HG03442 (cell line): ENCODE measurements around the gene INPP5D.

Source experiments
- ATAC-seq: cut with Tn5 transposase; IDR thresholded peaks from one replicate; pipeline ENCODE4 v1.9.1; 2021; ENCODE audit warnings: mild to moderate bottlenecking, moderate library complexity; ENCODE audit not compliant: unreplicated experiment

The INPP5D gene

DNA sequence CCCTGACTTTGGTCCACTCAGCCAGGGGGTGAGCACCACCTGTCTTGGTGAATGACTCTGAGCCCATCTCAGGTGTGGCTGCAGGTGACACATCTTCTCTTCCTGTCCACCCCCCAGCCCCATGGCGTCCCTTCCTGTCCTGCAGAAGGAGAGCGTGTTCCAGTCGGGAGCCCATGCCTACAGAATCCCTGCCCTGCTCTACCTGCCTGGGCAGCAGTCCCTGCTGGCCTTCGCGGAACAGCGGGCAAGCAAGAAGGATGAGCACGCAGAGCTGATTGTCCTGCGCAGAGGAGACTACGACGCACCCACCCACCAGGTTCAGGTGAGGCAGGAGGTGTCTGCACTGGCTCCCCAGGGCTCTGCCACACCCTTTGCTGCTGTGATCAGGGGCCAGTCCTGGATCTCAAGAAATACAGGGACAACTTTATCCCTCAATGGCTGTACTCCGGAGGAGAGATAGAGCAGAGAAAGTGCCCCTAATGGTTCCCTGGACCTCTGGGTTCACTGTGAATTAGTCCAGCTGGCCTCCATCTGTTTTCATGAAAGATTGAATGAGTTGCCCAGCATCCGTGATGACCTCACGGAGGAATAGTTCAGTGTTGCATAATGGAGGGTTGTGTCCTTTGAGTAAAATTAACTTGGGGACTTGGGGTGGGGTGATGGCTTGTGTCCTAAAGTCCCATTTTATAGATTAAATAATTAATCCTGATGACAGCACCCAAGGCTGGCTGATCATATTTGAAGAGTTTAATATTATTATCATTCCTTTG is 27.4 kb upstream of the INPP5D start, which contains the start of gene NEU2:
Gene NEU2 (plus strand): TSS at position 122 of the 770 bp plus-strand sequence. CDS start 0 bp downstream, at position 122.
- ATAC-seq: no peak

DNA sequence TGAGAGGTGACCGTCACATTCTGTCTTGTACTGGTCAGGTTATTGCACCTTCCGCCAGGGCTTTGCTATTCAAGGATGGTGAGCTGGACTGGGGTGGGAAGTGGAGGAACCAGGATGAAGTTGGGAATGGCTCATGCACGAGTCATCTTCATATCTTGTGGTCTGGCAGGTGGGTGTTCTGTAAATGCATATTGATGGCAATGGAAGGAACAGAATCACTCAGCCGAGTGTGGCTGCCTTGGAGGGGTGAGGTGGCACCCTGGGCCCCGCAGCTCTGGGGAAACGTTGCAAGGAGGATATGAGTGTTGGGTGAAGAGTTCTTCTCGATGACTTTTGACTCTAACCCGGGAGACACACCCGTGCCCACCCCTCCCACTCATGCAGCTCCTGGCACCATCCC is 26.5 kb upstream of the INPP5D start:
- ATAC-seq: no peak

DNA sequence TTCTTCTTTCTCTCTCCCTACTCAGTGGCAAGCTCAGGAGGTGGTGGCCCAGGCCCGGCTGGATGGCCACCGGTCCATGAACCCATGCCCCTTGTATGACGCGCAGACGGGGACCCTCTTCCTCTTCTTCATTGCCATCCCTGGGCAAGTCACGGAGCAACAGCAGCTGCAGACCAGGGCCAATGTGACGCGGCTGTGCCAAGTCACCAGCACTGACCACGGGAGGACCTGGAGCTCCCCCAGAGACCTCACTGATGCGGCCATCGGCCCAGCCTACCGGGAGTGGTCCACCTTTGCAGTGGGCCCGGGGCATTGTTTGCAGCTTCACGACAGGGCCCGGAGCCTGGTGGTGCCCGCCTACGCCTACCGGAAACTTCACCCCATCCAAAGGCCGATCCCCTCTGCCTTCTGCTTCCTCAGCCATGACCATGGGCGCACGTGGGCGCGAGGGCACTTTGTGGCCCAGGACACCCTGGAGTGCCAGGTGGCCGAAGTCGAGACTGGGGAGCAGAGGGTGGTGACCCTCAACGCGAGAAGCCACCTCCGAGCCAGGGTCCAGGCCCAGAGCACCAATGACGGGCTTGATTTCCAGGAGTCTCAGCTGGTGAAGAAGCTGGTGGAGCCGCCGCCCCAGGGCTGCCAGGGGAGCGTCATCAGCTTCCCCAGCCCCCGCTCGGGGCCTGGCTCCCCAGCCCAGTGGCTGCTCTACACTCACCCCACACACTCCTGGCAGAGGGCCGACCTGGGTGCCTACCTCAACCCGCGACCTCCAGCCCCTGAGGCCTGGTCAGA is 25.9 kb upstream of the INPP5D start:
- no peak for ATAC-seq

DNA sequence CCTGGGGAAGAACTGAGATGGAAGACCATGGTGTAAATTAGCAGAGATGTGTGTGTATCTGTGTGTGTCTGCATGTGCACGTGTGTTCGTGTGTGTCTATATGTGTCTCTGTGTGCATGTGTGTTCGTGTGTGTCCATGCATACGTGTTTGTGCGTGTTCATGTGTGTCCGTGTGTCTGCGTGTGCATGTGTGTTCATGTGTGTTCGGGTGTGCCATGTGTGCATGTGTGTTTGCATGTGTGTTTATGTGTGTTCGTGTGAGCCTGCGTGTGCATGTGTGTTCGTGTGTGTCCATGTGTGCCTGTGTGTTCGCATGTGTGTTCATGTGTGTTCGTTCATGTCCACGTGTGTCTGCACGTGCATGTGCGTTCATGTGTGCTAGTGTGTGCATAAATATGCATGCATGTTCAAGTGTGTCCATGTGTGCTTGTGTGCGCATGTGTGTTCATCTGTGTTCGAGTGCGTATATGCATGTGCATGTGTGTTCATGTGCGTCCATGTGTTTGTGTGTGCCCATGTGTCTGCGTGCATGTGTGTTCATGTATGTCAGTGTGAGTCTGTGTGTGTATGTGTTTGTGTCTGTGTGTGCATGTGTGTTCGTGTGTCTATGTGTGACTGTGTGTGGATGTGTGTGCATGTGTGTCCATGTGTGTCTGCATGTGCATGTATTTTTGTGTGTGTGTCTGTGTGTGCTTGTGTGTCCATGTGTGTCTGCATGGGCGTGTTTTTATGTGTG is 24.5 kb upstream of the INPP5D start:
- no peak for ATAC-seq

DNA sequence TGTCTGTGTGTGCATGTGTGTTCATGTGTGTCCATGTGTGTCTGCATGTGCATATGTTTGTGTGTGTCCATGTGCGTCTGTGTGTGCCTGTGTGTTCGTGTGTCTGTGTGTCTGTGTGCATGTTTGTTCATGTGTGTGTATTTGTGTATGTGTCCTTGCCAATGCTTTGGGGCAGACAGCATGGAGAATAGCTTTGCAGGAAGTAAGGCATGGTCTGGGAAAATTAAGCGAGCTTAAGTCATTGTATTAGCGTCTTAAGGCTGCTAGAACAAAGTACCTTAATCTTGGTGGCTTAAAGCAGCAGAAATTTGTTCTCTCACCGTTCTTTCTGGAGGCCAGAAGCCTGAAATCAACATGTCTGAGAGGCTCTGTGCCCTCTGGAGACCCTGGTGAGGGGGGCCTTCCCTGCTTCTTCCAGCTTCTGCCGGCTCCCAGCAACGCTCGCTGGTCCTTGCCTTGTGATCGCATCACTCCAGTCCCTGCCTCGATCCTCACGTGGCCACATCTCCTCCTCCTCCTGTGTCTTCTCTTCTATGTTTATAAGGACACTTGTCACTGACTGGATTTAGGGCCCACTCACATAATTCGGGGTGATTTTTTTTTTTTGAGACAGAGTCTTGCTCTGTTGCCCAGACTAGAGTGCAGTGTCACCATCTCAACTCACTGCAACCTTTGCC is 23.8 kb upstream of the INPP5D start:
- no peak for ATAC-seq

DNA sequence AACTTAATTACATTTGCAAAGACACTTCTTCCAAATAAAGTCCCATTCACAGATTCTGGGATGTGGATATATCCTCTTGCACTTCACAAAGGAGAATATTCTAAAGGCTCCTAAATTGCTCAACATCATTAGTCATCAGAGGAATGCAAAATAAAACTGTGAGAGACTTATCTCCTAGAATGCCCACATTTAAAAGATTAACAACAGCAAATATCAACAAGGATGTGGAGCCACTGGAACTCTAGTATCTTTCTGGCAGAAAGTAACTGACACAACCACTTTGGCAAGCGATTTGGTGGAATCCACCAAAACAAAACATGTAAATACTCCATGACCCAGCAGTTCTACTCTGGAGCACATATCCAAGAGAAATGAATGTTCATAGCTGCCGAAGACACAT is 23.1 kb upstream of the INPP5D start:
- ATAC-seq: no peak

DNA sequence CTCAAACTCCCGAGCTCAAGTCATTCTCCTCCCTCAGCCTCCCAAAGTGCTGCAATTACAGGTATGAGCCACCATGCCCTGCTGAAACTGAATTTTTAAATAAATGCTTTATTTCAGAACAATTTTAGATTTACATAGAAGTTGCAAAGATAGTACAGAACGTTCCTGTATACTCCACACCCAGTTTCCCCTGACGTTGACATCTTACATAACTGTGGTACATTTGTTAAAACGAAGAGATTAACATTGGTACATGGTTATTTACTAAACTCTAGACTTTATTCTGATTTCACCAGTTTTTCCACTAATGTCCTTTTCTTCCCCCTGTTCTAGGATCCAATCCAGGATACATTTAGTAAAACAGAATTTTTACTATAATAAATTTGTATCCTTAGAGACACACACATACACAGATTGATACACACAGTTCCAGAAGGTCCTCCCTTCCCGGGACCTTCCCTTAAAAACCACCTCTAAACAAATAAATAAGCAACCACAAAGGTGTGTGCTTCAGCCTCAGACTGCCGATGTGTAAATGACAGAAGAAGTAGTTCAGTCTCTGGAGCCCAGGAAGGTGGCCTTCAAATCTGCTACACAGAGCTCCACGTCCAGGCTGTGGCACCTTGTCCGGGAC is 20.8 kb upstream of the INPP5D start:
- ATAC-seq: no peak

DNA sequence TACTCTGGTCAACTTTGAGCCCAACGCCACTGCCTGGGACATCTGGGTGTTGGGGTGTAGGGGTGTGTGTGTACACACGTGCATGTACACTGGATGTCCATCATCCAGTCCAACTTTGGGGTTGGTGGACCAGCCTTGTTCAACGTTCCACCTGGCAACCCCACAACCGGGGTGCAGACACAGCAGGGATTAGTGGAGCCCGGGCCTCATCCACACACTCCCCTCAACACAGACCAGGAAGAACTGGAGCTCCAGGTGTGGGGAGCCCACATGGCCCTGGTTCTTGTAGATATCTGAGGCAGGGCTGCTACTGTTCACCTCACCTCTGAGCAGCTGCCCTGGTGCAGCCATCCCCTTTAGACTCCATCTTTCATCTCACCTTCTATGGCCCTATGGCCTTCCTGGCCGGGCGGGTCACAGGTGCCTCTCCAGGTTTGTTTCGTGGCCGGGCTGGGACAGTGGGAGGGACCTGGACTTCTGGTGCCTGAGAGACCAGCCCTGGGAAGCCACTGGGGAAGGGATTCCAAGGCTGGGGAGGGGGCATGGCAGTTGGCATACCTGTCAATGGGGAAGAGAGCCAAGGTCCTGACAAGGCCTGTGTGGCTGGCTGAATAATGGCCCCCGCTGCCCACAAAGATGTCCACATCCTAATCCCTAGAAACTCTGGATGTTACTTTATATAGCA is 20.2 kb upstream of the INPP5D start:
- no peak for ATAC-seq

DNA sequence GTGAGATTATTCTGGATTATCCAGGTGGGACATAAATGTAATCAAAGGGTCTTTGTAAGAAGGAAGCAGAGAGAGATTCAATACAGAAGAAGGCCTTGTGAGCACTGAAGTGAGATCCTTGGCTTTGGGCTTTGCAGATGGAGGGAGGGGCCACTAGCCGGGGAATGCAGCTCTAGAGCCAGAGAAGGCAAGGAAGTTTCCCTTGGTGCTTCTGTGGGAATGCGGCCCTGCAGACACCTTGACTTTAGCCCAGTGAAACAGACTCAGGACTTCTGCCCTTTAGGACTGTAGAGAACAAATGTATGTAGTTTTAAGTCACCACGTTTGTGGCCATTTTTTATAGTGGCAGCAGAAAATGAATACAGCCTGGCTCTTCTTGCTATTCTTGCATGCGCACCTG is 19.6 kb upstream of the INPP5D start:
- ATAC-seq: no peak

DNA sequence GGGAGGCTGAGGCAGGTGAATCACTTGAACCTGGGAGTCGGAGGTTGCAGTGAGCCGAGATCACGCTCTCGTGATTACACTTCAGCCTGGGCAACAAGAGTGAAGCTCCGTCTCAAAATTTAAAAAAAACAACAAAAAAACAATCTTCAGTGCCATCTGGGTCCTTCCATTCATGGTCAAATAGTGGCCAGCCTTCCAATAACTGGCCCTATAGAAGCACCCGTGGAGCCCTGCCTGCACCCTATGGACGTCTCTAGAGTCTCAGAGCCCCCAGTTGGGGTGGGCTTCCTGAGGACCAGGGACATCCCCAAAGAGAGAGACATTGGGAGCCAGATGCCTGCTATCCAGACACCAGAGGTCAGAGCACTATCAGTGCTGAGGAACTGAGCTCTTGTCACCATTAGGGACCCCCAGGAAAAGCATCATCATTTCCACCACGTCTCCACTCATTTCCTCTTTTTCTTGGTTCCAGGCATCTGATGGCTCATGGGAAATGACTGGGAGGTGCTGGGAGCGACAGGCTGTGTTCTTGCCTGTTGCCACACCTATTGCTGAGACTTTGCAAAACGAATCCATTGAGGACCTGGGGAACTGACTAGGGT is 18.3 kb upstream of the INPP5D start:
- ATAC-seq: no peak

DNA sequence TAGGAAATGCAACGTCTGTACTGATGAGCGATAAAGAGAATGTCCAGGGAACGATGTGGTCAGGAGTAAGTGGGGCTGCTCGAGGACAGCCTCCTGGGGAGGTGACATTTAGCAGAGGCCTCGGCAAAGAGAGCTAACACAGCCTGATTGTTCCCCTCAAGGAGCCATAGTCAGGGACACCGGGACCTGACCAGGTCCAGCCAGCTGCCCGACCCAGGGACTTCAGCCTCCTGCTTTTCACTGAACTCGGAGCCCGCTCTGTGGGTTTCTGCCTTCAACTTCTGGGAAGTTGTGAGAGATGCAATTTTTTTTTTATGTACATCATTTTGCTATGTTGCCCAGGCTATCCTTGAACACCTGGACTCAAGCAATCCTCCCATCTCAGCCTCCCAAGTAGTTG is 17.6 kb upstream of the INPP5D start:
- no peak for ATAC-seq

DNA sequence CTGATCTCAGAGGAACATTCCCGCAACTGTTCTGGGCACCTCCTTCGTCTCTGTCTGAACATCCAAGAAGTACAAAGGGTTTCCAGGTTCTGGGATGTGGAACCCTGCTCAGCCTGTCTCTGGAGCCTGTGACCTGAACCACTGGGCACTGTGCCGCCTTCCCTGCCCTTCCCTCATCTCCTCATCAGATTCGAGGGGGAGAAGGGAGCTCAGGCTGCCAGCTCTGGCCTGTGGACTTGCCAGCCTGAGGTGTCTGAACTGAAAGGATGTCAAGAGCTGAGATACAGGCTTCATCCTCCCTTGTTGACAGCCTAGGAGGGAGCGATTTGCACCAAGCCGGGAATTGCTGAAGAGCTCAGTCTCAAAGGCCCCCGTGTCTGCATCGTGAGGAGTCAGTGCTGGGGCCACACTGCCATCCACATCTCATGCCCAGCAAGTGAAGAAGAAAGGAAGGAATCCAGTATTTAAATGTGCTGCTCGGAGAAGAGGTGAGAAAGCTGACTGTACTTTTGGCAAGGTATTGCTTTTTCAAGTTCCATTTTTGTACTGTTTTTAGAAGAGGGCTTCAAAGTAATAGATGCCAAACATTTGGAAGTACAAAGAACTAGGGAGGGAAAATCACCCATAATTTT is 15.1 kb upstream of the INPP5D start:
- no peak for ATAC-seq

DNA sequence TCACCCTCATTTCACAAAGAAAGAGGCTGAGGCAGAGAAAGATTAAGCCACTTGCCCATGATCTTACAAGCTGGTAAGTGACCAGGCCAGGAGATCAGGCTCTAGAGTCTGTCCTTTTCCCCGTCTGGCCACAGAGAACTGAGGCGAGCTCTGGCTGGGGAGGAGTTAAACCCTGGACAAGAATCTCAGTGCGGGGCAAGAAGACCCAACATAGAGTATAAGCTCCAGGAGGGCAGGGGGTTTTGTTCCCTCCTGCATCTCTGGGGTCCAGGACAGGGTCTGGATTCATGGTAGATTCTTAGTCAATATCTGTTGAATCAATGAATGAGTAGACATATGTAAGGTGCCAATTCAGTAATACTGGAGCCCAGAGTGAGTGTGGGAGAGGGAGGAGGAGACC is 12.9 kb upstream of the INPP5D start:
- no peak for ATAC-seq

DNA sequence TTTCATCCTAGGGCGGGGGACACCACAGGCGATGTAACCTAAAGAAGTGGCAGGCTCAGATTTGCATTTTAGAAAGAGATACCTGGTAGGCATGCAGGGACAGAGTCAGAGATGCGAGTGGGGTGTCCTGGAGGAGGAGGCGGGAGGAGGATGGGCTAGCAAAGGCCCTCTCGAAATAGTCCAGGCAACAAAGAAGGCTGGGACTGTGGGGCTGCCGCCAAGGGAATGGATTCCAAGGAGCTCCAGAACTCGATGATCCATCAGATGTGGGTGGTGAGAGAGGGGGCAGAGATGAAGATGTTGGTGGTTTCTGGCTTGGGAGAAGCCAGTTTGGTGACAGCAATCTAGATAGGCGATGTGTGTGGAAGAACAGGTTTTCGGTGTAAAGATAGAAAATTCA is 12.5 kb upstream of the INPP5D start:
- ATAC-seq: no peak

DNA sequence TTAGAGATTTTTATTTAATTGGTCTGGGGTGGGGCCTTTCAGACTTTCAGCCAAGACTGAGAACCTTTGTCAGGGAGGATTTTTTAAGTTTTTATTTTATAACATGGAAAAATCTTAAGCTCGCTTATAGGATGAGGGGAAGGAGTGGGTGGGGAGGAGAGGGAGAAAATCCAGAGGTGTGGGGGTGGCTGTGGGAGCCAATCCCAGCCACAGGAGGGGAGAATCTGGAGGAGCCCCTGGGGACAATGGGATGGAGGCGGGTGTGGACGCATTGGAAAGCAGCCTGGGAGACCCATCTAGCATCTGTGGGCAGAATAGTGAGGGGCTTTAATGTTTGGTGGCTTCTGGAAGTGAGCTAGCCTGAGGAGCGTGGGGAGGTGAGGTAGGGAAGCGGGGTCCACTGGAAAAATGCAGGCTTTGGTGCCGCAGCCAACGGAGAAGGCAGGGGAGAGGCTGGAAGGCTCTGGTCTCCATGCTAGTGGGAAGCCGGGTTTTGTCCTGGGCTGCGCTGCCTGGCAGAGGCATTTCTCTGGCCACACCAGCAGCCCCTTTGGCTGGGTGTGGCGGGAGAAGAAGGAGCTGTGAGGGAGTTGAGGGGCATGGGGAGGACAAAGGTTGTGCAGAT is 11.5 kb upstream of the INPP5D start:
- no peak for ATAC-seq

DNA sequence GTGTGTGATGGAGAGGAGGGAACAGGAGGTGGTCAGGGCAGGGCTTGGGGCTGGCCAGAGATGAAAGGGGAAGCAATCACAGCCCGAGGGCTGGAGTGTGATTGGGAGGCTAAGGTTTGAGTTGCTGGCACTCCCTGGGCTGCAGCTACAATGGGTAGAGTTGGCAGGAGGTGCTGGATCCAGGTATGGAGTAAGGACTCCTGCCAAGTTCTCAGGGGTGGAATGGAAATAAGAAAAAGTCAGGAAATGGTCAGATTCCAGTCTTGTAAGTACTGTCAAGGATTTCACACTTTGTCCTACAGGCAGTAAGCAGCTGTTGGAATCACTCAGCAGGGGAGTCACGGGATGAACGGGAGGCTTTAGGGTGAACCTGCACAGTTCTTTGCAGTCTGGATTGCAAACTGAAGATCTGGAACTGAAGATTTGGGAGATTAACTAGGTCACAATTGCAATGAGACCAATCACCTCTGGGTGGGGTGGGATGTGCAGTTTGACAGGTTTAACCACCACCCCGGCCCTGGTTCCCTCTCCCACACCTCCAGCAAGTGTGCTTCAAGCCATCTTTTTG is 10.9 kb upstream of the INPP5D start:
- no peak for ATAC-seq

DNA sequence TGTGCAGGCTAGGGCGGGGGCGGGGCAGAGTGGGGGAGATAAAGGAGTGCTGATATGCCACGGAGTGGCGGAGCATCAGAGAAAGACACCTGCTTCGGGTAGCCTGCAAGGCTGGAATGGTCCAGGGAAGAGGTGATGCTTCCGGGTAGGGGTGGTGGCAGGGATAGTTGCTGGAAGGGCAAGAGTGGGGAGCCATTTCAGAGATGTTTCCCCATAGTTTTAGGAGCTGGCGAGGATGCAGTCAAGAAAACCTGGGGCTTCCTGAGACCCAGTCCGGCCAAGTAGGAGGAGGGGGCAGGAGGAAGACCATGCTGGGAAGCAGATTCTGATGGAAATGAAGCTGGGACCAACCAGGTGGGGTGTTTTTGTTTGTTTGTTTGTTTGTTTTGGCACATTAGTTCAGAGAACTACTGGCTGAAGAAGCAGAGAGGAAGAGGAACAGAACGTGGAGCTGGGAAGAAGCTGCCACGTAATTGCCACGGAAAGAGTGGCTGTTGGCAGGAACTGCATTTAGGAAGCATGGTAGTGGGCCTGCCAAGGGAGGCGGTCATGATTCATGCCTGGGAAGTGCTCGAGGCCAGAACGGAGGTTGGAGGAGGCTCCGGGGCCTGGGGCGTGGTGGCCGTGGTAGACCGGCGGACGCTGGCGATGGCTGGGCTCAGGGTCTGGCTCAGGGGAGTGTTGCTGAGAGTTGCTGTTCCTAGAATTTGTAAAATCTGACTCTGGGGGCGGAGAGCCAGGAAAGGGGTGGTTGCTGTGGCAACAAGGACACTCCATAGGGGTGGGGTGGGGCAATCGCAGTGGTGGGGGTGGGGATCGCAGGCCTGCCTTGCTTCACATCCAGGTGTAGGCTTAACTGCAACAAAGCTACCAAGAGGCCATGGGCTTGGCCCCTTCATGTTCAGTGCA is 8.6 kb upstream of the INPP5D start:
- ATAC-seq: no peak
